ENCODE data around the gene GRIN3A.

The GRIN3A gene

GRCh38 chr9:101718192-101718591, 20.3 kb downstream of the GRIN3A start:
- DNase-seq: no peak
- TF ChIP-seq POLR2A (IDR thresholded peaks at IDR 0.05; ENCODE audit: low read length) (no peak), GATA1 (IDR thresholded peaks at IDR 0.05; ENCODE audit: low read depth, low read length) (no peak)

- no peak for TF ChIP-seq POLR2A (IDR thresholded peaks at IDR 0.05; ENCODE audit: low read length)
- TF ChIP-seq GATA1 (IDR thresholded peaks at IDR 0.05; ENCODE audit: low read depth, low read length): no peak
- no peak for DNase-seq
Measured at GRCh38 chr9:101716629-101717028, 21.8 kb downstream of the GRIN3A start.

- TF ChIP-seq GATA1 (IDR thresholded peaks at IDR 0.05; ENCODE audit: low read depth, low read length): no peak
- TF ChIP-seq POLR2A (IDR thresholded peaks at IDR 0.05; ENCODE audit: low read length): no peak
- DNase-seq: peak; percentile 28 to 63
Measured at GRCh38 chr9:101711330-101711941, 27.0 kb downstream of the GRIN3A start.

GRCh38 chr9:101708855-101709254, 29.6 kb downstream of the GRIN3A start:
- TF ChIP-seq GATA1 (IDR thresholded peaks at IDR 0.05; ENCODE audit: low read depth, low read length) (no peak), POLR2A (IDR thresholded peaks at IDR 0.05; ENCODE audit: low read length) (no peak)
- no peak for DNase-seq

- DNase-seq: no peak
- TF ChIP-seq GATA1 (IDR thresholded peaks at IDR 0.05; ENCODE audit: low read depth, low read length) (no peak), POLR2A (IDR thresholded peaks at IDR 0.05; ENCODE audit: low read length) (no peak)
Measured at GRCh38 chr9:101707721-101708120, 30.7 kb downstream of the GRIN3A start.

- DNase-seq: no peak
- TF ChIP-seq POLR2A (IDR thresholded peaks at IDR 0.05; ENCODE audit: low read length) (no peak), GATA1 (IDR thresholded peaks at IDR 0.05; ENCODE audit: low read depth, low read length) (no peak)
Measured at GRCh38 chr9:101706997-101707396, 31.4 kb downstream of the GRIN3A start.

DNA sequence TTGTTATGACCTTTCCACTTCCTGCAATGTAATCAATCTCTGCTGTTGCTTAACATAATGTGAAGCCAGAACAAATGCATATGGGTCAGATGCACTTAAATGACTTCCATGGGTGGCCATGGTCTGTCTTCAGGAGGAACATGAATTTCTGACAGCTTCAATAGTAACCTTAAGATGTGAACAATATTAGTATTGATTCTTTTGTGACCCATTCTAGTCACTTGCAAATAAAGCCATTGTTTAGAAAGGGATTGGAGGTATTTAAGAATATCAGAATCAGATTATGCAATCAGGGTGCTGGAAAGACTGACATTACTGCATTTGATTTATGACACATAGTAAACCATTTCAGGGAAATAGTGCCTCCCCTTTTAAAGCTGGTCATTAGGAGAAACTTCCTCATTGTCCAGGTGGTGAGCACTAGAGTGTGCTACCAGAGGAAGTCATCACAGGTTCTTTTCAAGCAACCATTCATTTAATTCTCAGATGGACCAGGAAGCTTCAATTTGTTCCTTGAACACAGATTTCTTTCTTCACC, 32.1 kb downstream of the GRIN3A start:
- no peak for TF ChIP-seq GATA1 (IDR thresholded peaks at IDR 0.05; ENCODE audit: low read depth, low read length)
- no peak for TF ChIP-seq POLR2A (IDR thresholded peaks at IDR 0.05; ENCODE audit: low read length)
- no peak for DNase-seq

GRCh38 chr9:101705135-101705661, 33.2 kb downstream of the GRIN3A start:
- peak; percentile 40 to 51 for DNase-seq
- no peak for TF ChIP-seq GATA1 (IDR thresholded peaks at IDR 0.05; ENCODE audit: low read depth, low read length)
- no peak for TF ChIP-seq POLR2A (IDR thresholded peaks at IDR 0.05; ENCODE audit: low read length)

DNA sequence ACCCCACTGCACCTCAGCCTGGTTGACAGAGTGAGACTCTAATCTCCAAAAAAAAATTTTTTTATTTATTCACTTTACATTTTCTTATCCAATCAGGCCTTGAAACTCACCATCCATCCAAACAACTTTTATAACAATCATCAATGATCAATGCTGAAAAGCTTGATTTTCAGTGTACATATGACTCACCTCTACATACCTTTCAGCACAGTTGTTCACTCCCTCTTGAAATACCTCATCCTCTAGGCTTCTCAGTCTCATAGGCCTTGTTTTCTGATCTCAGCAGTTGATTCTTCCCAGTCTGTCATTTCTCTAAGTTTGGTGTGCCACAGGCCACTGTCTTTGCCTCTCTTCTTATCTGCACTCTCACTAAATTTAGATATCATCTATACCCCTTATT, 36.2 kb downstream of the GRIN3A start:
- TF ChIP-seq GATA1 (IDR thresholded peaks at IDR 0.05; ENCODE audit: low read depth, low read length) (no peak), POLR2A (IDR thresholded peaks at IDR 0.05; ENCODE audit: low read length) (no peak)
- no peak for DNase-seq

DNA sequence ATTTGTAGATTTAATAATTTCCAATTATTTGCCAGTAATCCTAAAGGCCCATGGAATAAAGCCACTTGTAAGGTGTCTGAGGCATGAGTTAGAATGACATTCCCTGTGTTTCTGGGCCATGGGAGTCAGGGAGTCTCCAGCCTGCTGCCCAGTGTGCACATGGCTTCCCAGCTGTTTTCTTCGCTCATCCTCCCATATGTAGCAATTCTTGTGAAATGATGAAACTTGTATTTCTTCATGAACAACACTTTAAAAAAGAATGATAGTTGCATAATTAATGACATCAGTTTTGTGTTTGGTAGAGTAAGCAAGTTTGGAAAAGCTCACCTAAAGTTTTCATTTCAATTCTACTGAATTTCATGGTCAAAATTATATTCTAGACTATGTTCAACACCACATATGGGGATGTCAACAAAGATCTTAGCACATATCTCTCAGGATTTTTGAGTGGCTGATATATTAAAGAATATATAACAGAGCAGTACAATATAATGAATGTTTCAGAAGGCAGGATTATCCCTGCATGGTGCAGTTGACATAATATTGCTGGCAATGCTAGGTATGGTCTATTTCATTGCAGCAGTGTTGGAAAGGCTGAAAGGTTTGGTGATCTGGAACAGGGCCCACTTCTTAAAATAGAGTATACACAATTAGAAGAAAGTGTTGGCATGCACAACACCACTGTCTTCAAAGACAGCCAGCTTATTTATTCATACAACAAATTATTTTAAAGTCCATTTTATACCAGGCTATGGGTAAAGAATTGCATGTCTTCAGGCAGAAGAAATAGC, 44.7 kb downstream of the GRIN3A start:
- DNase-seq: no peak

GRCh38 chr9:101691657-101692056, 46.8 kb downstream of the GRIN3A start:
- TF ChIP-seq POLR2A (IDR thresholded peaks at IDR 0.05; ENCODE audit: low read length) (no peak), GATA1 (IDR thresholded peaks at IDR 0.05; ENCODE audit: low read depth, low read length) (no peak)
- no peak for DNase-seq

More for the DNA sequence above, 44.7 kb downstream of the GRIN3A start:
- TF ChIP-seq POLR2A (IDR thresholded peaks at IDR 0.05; ENCODE audit: low read length): no peak
- no peak for TF ChIP-seq GATA1 (IDR thresholded peaks at IDR 0.05; ENCODE audit: low read depth, low read length)

DNA sequence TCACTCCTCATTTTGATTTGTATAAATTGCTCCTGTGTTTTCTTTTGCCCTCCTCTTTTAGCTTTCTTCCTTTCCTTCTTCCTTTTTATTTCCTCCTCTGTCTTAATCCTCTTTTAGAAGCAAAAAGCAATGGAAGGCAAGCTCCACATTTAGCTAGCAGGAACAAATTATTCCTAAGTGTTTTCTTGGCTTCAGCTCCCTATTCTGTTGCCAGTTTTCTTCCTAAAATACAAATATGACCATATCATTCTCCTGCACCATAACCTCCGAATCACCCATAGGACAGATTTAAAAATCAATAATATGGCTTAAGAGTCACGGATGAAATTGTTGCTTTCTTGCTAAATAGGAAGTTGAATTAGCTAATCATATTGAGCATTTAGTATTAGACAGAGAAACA, 49.4 kb downstream of the GRIN3A start:
- no peak for DNase-seq
- TF ChIP-seq POLR2A (IDR thresholded peaks at IDR 0.05; ENCODE audit: low read length) (no peak), GATA1 (IDR thresholded peaks at IDR 0.05; ENCODE audit: low read depth, low read length) (no peak)

DNA sequence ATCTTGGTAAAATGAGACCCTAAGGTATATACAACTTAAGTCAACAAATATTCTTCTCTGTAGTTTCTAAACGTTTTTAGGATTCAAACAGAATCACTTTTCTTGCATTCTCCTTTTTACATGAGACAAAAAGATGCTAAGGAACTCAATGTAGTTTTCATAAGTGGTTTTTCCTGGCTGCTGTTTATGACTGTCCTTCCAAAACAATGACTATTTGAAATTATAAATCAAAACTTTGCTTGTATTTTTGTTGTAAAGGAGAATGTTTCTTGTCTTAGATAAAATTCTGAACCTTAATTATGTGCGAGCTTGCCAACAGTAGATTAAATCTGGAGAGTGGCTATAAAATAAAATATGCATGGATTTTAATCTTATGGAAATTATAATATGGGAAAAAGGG, 53.8 kb downstream of the GRIN3A start:
- no peak for TF ChIP-seq POLR2A (IDR thresholded peaks at IDR 0.05; ENCODE audit: low read length)
- no peak for DNase-seq

DNA sequence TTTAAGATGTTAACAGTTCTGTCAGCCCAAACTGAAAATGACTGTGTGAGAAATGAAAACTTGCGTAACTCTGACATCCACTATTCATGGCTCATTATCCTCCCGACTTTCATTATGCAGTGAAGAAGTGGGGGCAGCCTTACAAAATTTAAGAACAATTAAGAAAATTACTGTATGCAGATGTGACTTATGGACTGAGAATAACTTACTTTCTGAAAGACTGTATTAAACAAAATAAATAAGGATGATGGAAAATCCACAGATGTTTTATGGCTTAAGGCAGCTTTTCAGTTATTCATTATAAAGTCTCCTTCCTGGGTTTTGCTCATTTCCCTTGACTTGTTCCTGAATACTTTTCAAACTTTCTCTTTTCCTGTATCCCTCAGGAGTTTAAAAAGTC, 55.2 kb downstream of the GRIN3A start:
- TF ChIP-seq POLR2A (IDR thresholded peaks at IDR 0.05; ENCODE audit: low read length) (no peak), GATA1 (IDR thresholded peaks at IDR 0.05; ENCODE audit: low read depth, low read length) (no peak)
- no peak for DNase-seq

Measured in erythroblast (primary cell).